Breast epithelium (tissue), 3 donors: ENCODE results near the gene TP53I13.

Experiments used
- POLR2A ChIP-seq: fragments of 450-650 bp; IDR thresholded peaks from one replicate; pipeline ENCODE4 v1.6.1; 2016; ENCODE audit warnings: antibody characterized with exemption, mild to moderate bottlenecking, moderate library complexity
- POLR2AphosphoS5 ChIP-seq, 3 donors: sonication (generic); formaldehyde crosslinking; IDR thresholded peaks; one replicate each; pipeline ENCODE4 v1.6.1; 2017; ENCODE audit warnings: antibody characterized with exemption in 3 of 3
- TF ChIP-seq, protein P1 (sequence below), 3 donors: fragments of 450-650 bp; IDR thresholded peaks; one replicate each; pipeline ENCODE4 v1.5.1; 2016 to 2017; ENCODE audit warnings: antibody characterized with exemption in 3 of 3, mild to moderate bottlenecking in 3 of 3, moderate library complexity in 3 of 3

GRCh38 chr17:29565643-29566472 lies 2.6 kb upstream of the TP53I13 start:
- TF ChIP-seq POLR2A (no peak), POLR2AphosphoS5 (IDR thresholded peaks at IDR 0.05) (no peak)
- TF ChIP-seq, protein P1, sequence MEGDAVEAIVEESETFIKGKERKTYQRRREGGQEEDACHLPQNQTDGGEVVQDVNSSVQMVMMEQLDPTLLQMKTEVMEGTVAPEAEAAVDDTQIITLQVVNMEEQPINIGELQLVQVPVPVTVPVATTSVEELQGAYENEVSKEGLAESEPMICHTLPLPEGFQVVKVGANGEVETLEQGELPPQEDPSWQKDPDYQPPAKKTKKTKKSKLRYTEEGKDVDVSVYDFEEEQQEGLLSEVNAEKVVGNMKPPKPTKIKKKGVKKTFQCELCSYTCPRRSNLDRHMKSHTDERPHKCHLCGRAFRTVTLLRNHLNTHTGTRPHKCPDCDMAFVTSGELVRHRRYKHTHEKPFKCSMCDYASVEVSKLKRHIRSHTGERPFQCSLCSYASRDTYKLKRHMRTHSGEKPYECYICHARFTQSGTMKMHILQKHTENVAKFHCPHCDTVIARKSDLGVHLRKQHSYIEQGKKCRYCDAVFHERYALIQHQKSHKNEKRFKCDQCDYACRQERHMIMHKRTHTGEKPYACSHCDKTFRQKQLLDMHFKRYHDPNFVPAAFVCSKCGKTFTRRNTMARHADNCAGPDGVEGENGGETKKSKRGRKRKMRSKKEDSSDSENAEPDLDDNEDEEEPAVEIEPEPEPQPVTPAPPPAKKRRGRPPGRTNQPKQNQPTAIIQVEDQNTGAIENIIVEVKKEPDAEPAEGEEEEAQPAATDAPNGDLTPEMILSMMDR (IDR thresholded peaks at IDR 0.05) = no peak
